AG09319 (cell line): ENCODE measurements around the gene ARL15.
"Not testable (repeated sequence)": the region's sequence is repeated elsewhere in the genome, so short reads cannot be mapped to it uniquely, and the experiment has no call there.

Experiments
- DNase-seq: peaks from one replicate; pipeline ENCODE4 v3.0.0-alpha.2; 2010; ENCODE audit warnings: low read depth; ENCODE audit errors: extremely low read depth
- CTCF ChIP-seq: IDR thresholded peaks from 2 replicates; pipeline ENCODE4 v1.5.1; 2011; ENCODE audit warnings: low read depth, mild to moderate bottlenecking, inconsistent platforms, low read length, moderate library complexity

ARL15 gene

GRCh38 chr5:53991942-53992341 lies 318.4 kb downstream of the ARL15 start:
- peak; percentile 20 for TF ChIP-seq CTCF

GRCh38 chr5:53987101-53987500 lies 323.3 kb downstream of the ARL15 start:
- TF ChIP-seq CTCF = no peak
- no peak for DNase-seq

More at GRCh38 chr5:53991942-53992341, 318.4 kb downstream of the ARL15 start:
- DNase-seq = no peak

- no peak for TF ChIP-seq CTCF
- DNase-seq = no peak
Observed at GRCh38 chr5:53985796-53986195, 324.6 kb downstream of the ARL15 start.

GRCh38 chr5:53984971-53985370 lies 325.4 kb downstream of the ARL15 start:
- TF ChIP-seq CTCF = no peak
- no peak for DNase-seq

- DNase-seq = no peak
- TF ChIP-seq CTCF = no peak
Observed at GRCh38 chr5:53983568-53984460, 326.6 kb downstream of the ARL15 start.

GRCh38 chr5:53982319-53982718 lies 328.1 kb downstream of the ARL15 start:
- DNase-seq = not testable (repeated sequence)

GRCh38 chr5:53980061-53980460 lies 330.3 kb downstream of the ARL15 start:
- no peak for TF ChIP-seq CTCF

GRCh38 chr5:53974021-53974420 lies 336.4 kb downstream of the ARL15 start:
- no peak for DNase-seq
- no peak for TF ChIP-seq CTCF

More at GRCh38 chr5:53980061-53980460, 330.3 kb downstream of the ARL15 start:
- DNase-seq = no peak
